Ishikawa (cell line): Measurements from ENCODE around the gene WNT10A.

Experiments
- CEBPB ChIP-seq: IDR thresholded peaks from 2 replicates; pipeline ENCODE4 v1.6.1; 2012
- CREB1 ChIP-seq: IDR thresholded peaks from 2 replicates; pipeline ENCODE4 v1.6.1; 2012; ENCODE audit warnings: low read depth
- EGR1 ChIP-seq: IDR thresholded peaks from 2 replicates; pipeline ENCODE4 v1.6.1; 2012
- EP300 ChIP-seq: IDR thresholded peaks from 2 replicates; pipeline ENCODE4 v1.6.1; 2012; ENCODE audit warnings: borderline replicate concordance
- FOXM1 ChIP-seq: IDR thresholded peaks from 2 replicates; pipeline ENCODE4 v1.6.1; 2012; ENCODE audit warnings: low read depth, borderline replicate concordance
- MAX ChIP-seq: IDR thresholded peaks from 2 replicates; pipeline ENCODE4 v1.6.1; 2012
- NFIC ChIP-seq: IDR thresholded peaks from 2 replicates; pipeline ENCODE4 v1.6.1; 2012
- RAD21 ChIP-seq: IDR thresholded peaks from 2 replicates; pipeline ENCODE4 v1.6.1; 2012; ENCODE audit warnings: low read depth
- REST ChIP-seq: IDR thresholded peaks from 2 replicates; pipeline ENCODE4 v1.6.1; 2012; ENCODE audit warnings: low read depth, mild to moderate bottlenecking
- TAF1 ChIP-seq: IDR thresholded peaks from 2 replicates; pipeline ENCODE4 v1.6.1; 2012; ENCODE audit warnings: low read depth, mild to moderate bottlenecking
- TCF12 ChIP-seq: IDR thresholded peaks from 2 replicates; pipeline ENCODE4 v1.6.1; 2012; ENCODE audit warnings: low read depth
- TEAD4 ChIP-seq: IDR thresholded peaks from 2 replicates; pipeline ENCODE4 v1.6.1; 2012
- YY1 ChIP-seq: IDR thresholded peaks from 2 replicates; pipeline ENCODE4 v1.6.1; 2012; ENCODE audit warnings: low read depth
- ZBTB7A ChIP-seq: IDR thresholded peaks from 2 replicates; pipeline ENCODE4 v1.6.1; 2012; ENCODE audit warnings: low read depth
- TF ChIP-seq, protein P1 (sequence below): IDR thresholded peaks from 2 replicates; pipeline ENCODE4 v1.6.1; 2012

WNT10A gene

GRCh38 chr2:218855305-218856166 lies 25.1 kb upstream of the WNT10A start:
- TF ChIP-seq YY1 (no peak), FOXM1 (no peak), CREB1 (no peak), NFIC (no peak), REST (no peak), ZBTB7A (no peak), EGR1 (no peak), MAX (no peak), EP300 (no peak), TCF12 (no peak), RAD21 (no peak), TAF1 (no peak), TEAD4 (no peak)
- TF ChIP-seq, protein P1, sequence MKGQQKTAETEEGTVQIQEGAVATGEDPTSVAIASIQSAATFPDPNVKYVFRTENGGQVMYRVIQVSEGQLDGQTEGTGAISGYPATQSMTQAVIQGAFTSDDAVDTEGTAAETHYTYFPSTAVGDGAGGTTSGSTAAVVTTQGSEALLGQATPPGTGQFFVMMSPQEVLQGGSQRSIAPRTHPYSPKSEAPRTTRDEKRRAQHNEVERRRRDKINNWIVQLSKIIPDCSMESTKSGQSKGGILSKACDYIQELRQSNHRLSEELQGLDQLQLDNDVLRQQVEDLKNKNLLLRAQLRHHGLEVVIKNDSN, result no peak

DNA sequence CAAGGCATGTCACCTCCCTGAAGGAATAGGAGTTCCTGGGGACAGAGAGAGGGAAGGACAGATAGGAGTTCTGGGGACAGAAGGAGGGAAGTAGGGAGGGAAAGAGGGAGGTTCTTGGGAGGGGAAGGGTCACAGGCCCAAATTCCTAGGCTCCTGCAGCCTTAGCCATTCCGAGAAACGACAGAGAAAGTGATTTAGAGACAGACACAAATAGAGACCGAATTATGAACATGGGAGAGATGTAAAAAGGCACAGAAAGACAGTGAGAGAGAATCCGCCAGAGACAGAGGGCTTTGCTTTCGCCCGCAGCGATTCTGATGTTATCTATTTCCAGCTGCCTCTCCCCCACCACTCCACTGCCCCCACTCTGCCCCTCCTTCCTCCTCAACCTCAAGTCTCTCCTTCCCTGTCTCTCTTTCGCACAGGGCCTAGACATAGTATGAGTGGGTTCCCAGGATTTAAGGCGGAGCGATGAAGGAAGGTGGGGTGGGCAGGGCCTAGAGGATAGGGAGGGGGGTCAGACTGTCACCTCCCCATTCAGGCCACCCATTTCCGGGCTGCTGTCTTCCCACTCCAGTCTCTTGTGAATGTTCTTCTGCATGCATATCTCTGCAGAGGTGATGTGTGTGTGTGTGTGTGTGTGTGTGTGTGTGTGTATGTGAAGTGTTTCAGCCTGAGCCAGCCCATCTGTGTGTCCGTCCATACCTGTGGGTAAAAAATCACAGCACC lies 24.3 kb upstream of the WNT10A start:
- TF ChIP-seq CREB1 (no peak), FOXM1 (no peak), RAD21 (no peak), ZBTB7A (no peak), CEBPB (no peak), TAF1 (no peak), MAX (no peak), NFIC (no peak), YY1 (no peak), REST (no peak), TEAD4 (no peak), EP300 (no peak), TCF12 (no peak), EGR1 (no peak)
- TF ChIP-seq, protein P1, result no peak

GRCh38 chr2:218856896-218857243 lies 23.8 kb upstream of the WNT10A start:
- no peak for TF ChIP-seq NFIC
- no peak for TF ChIP-seq CREB1
- TF ChIP-seq FOXM1, result no peak
- no peak for TF ChIP-seq EGR1
- no peak for TF ChIP-seq ZBTB7A
- no peak for TF ChIP-seq EP300
- TF ChIP-seq TEAD4, result no peak
- no peak for TF ChIP-seq RAD21
- TF ChIP-seq, protein P1, result no peak
- TF ChIP-seq TAF1, result no peak
- no peak for TF ChIP-seq MAX
- no peak for TF ChIP-seq CEBPB
- TF ChIP-seq REST, result no peak
